K562 (cell line): Measurements from ENCODE around the gene NPY5R. TPM values are rescaled to one million over a fixed set of nuclear protein-coding genes. Genes with fewer than 3 reads are reported as not detected.

Experiments
- ATAC-seq: fragments of 200-7000 bp; cut with Tn5 transposase; 3 replicates; pipeline ENCODE4 v1.9.1; 2020; ENCODE audit warnings: moderate library complexity
- BruUV-seq: library from RNA; stranded (reverse); fragments of 400-500 nt; replicated peaks from 2 replicates; lab custom pipeline; 2021; lab: Mats Ljungman, UMichigan
- CTCF ChIA-PET: fragments of 300-600 bp; formaldehyde crosslinking; extraction: SDS; loops from one replicate; lab custom pipeline; 2021; ENCODE audit warnings: low intra/inter-chr PET ratio; lab: Yijun Ruan, JAX
- POLR2A ChIA-PET: fragments of 300-600, 350-650 bp; sonication (Branson Sonifier 250); formaldehyde crosslinking; extraction: SDS; loops from one replicate; lab custom pipeline; 2021; ENCODE audit warnings: antibody characterized with exemption, inconsistent platforms; lab: Yijun Ruan, JAX
- DNase-seq, 4 experiments: peaks; one replicate each; pipeline versions ENCODE4 v3.0.0 to v3.0.0-alpha.2; 2011 to 2018; ENCODE audit warnings: low spot score in 3 of 4, mixed read lengths in 3 of 4; ENCODE audit errors: extremely low read depth in 1 of 4
- FAIRE-seq: peaks from 2 replicates; lab custom pipeline; 2011; peaks lifted over from hg19 to GRCh38; lab: Jason Lieb, UNC
- H2AFZ ChIP-seq: 2 replicates; pipeline ENCODE4 v1.6.0; 2011; ENCODE audit warnings: low read depth, low read length, control low read depth, inconsistent platforms
- H3K27ac ChIP-seq: fragments of 200-600 bp; 3 replicates; pipeline ENCODE4 v1.8.0; 2011; ENCODE audit warnings: low read depth, mild to moderate bottlenecking, control low read depth, inconsistent platforms, low read length, moderate library complexity, mixed read lengths; ENCODE audit errors: extremely low read depth
- H3K27me3 ChIP-seq, 2 experiments: fragments of 300-600 bp in 1 of 2; 2 replicates in 1 of 2; 3 replicates in 1 of 2; pipeline versions ENCODE4 v1.6.0 to v1.8.0; 2011; ENCODE audit warnings: inconsistent platforms in 2 of 2, low read length in 2 of 2, mild to moderate bottlenecking in 1 of 2, mixed read lengths in 1 of 2, moderate library complexity in 1 of 2; ENCODE audit not compliant: control insufficient read depth in 2 of 2, insufficient read depth in 2 of 2
- H3K36me3 ChIP-seq: fragments of 300-600 bp; 3 replicates; pipeline ENCODE4 v1.8.0; 2011; ENCODE audit warnings: mild to moderate bottlenecking, low read length, inconsistent platforms; ENCODE audit not compliant: control insufficient read depth, insufficient read depth
- H3K4me1 ChIP-seq, 2 experiments: fragments of 200-600 bp in 1 of 2; replicated peaks in 1 of 2; 2 replicates in 1 of 2; 3 replicates in 1 of 2; pipeline versions ENCODE4 v1.5.1 to v1.8.0; 2011; ENCODE audit warnings: inconsistent platforms in 2 of 2, low read length in 2 of 2, mild to moderate bottlenecking in 1 of 2, mixed read lengths in 1 of 2, moderate library complexity in 1 of 2; ENCODE audit not compliant: control insufficient read depth in 2 of 2, insufficient read depth in 2 of 2
- H3K4me2 ChIP-seq: 2 replicates; pipeline ENCODE4 v1.6.1; 2011; ENCODE audit warnings: low read length, control low read depth, inconsistent platforms, mixed read lengths; ENCODE audit not compliant: insufficient read depth
- H3K4me3 ChIP-seq: fragments of 200-600 bp; sonication (generic), shearing (Covaris generic); 2 replicates; pipeline ENCODE4 v1.5.1; 2016; ENCODE audit warnings: control low read depth, inconsistent platforms
- H3K79me2 ChIP-seq: fragments of 200-600 bp; 3 replicates; pipeline ENCODE4 v1.8.0; 2011; ENCODE audit warnings: low read length, inconsistent platforms; ENCODE audit not compliant: control insufficient read depth, insufficient read depth
- H3K9ac ChIP-seq, 2 experiments: 2 replicates each; pipeline versions ENCODE4 v1.6.0 to v1.6.1; 2011; ENCODE audit warnings: low read depth in 2 of 2, low read length in 2 of 2, control low read depth in 1 of 2, inconsistent platforms in 1 of 2, mild to moderate bottlenecking in 1 of 2, mixed read lengths in 1 of 2; ENCODE audit not compliant: insufficient read depth in 1 of 2
- H3K9me1 ChIP-seq: one replicate; pipeline ENCODE4 v1.6.0; 2011; ENCODE audit warnings: inconsistent platforms, mild to moderate bottlenecking, low read length, moderate library complexity; ENCODE audit not compliant: control insufficient read depth, insufficient read depth
- H3K9me3 ChIP-seq: replicated peaks from 2 replicates; pipeline ENCODE4 v1.5.1; 2011; ENCODE audit warnings: low read depth, low read length, inconsistent platforms; ENCODE audit not compliant: control insufficient read depth, insufficient read depth
- H4K20me1 ChIP-seq: replicated peaks from 2 replicates; pipeline ENCODE4 v1.6.1; 2011; ENCODE audit warnings: low read length, inconsistent platforms, mixed read lengths; ENCODE audit not compliant: control insufficient read depth, insufficient read depth
- BMI1 ChIP-seq: fragments of 150-350 bp; IDR thresholded peaks from 2 replicates; pipeline ENCODE4 v1.6.1; 2014; ENCODE audit warnings: low read length
- E4F1 ChIP-seq: fragments of 250-450 bp; sonication (Bioruptor Pico); IDR thresholded peaks from 2 replicates; pipeline ENCODE4 v1.5.0; 2021; ENCODE audit warnings: mild to moderate bottlenecking, borderline replicate concordance
- MAX ChIP-seq: sonication (generic); formaldehyde crosslinking; IDR thresholded peaks from 2 replicates; pipeline ENCODE4 v1.9.0; 2022; ENCODE audit warnings: mild to moderate bottlenecking, missing genetic modification reagents
- SMARCA4 ChIP-seq: fragments of 450-650 bp; IDR thresholded peaks from 2 replicates; pipeline ENCODE4 v1.6.1; 2016
- TFE3 ChIP-seq: fragments of 450-650 bp; formaldehyde crosslinking; IDR thresholded peaks from 2 replicates; pipeline ENCODE4 v1.4.0; 2020; ENCODE audit warnings: mild to moderate bottlenecking, mixed read lengths
- ZBTB11 ChIP-seq, 3 experiments: fragments of 200-800 bp in 1 of 3; fragments of 250-450 bp in 1 of 3; fragments of 450-650 bp in 1 of 3; sonication (Bioruptor Pico) in 1 of 3; sonication (Bioruptor generic) in 1 of 3; formaldehyde crosslinking in 1 of 3; IDR thresholded peaks; 2 replicates each; pipeline versions ENCODE4 v1.6.1 to v1.8.0; 2016 to 2022; ENCODE audit warnings: mild to moderate bottlenecking in 2 of 3, missing genetic modification characterization in 2 of 3, missing compliant biosample characterization in 1 of 3, moderate library complexity in 1 of 3
- ZNF512 ChIP-seq: IDR thresholded peaks from 2 replicates; pipeline ENCODE4 v1.6.1; 2016; ENCODE audit warnings: missing genetic modification characterization, missing compliant biosample characterization
- ZNF655 ChIP-seq: fragments of 250-450 bp; sonication (Bioruptor Pico); IDR thresholded peaks from 2 replicates; pipeline ENCODE4 v1.5.0; 2021
- WGBS: fragments of 100-300 bp; shearing (Covaris generic); methylation state at CpG from one replicate; pipeline ENCODE4 v1.1.6; 2016; ENCODE audit warnings: low coverage, mixed read lengths; ENCODE audit not compliant: insufficient coverage; ENCODE audit errors: missing lambda C conversion rate; 5-methylcytosine and 5-hydroxymethylcytosine counted together
- in situ Hi-C: fragments of 300-500 bp; cut with MboI; formaldehyde crosslinking; loops from 4 replicates; pipeline ENCODE4 v1.15.0; 2018; ENCODE audit warnings: inconsistent platforms, mixed read lengths
- intact Hi-C: fragments of 100-400 bp; cut with micrococcal nuclease; formaldehyde crosslinking; loops from 2 replicates; pipeline ENCODE4 v1.14.2; 2022
- polyA plus RNA-seq, 8 experiments: library from polyadenylated mRNA; depleted of rRNA in 4 of 8; stranded (reverse) in 5 of 8; unstranded in 3 of 8; fragments of >200 nt; fragmentation: Nextera tagmentation in 2 of 8; fragmentation: Illumina TruSeq in 1 of 8; extraction: Ambion mirVana in 2 of 8; extraction: Trizol in 1 of 8; gene quantifications; 2 replicates each; pipeline versions ENCODE4 v1.2.1 to v1.2.3, GENCODE V29; 2011 to 2014; ENCODE audit warnings: inconsistent platforms in 1 of 8, missing spikeins in 1 of 8
- total RNA-seq, 7 experiments: library from RNA; depleted of rRNA in 6 of 7; stranded (reverse); fragments of >200 nt in 6 of 7; fragmentation: Illumina TruSeq in 2 of 7; extraction: Trizol in 2 of 7; gene quantifications; 2 replicates each; pipeline versions ENCODE4 v1.2.1 to v1.2.3, GENCODE V29; 2011 to 2021; ENCODE audit warnings: low replicate concordance in 1 of 7

NPY5R gene
- total and polyA plus RNA-seq, 9 of the 15 experiments (the other 6 are each of a cell fraction or from before 2014, with no cell fraction given) = not detected

GRCh38 chr4:163380703-163381102, 37.0 kb downstream of the NPY5R start (continued):
- no peak for TF ChIP-seq ZNF512 (tag)
- TF ChIP-seq TFE3 (CRISPR knock-in tag) = no peak
- no peak for TF ChIP-seq BMI1

- no peaks in the 10 kb centered on the region for H3K79me2 ChIP-seq
- in situ Hi-C loops (no loop called here), intact Hi-C loops (no loop called here)
- no TSS peak for BruUV-seq
- no peak overlapping the region for H3K9ac ChIP-seq
- POLR2A ChIA-PET = no interaction called here
- H3K4me2 ChIP-seq = no peak overlapping the region
- CTCF ChIA-PET = no interaction called here
- no peaks in the 10 kb centered on the region for H3K36me3 ChIP-seq
- FAIRE-seq = peak; percentile 51
- H3K9me3 ChIP-seq = no peaks in the 10 kb centered on the region
- H4K20me1 ChIP-seq = no peaks in the 10 kb centered on the region
- no peaks in the 10 kb centered on the region for H3K9me1 ChIP-seq
- DNase-seq = no peak
- H3K4me3 ChIP-seq = no peak overlapping the region
- no peak overlapping the region for H2AFZ ChIP-seq
- H3K4me1 ChIP-seq = no peaks in the 10 kb centered on the region
- ATAC-seq = no peak
- H3K27ac ChIP-seq = no peak overlapping the region
- 0% methylated on average over 7 of the region's 7 CpGs for WGBS
- no peaks in the 10 kb centered on the region for H3K27me3 ChIP-seq
- no peak for TF ChIP-seq SMARCA4
- no peak for TF ChIP-seq ZNF655
- TF ChIP-seq ZBTB11 (CRISPR knock-in tag; IDR thresholded peaks at IDR 0.05) = no peak
- no peak for TF ChIP-seq E4F1 (CRISPR knock-in tag)
- TF ChIP-seq MAX (CRISPR knock-in tag) = no peak
These were observed 38.6 kb downstream of the NPY5R start for GRCh38 chr4:163382178-163382869.
